H54 (cell line): Measurements from ENCODE around the gene HDAC10.

Source experiments
- DNase-seq: peaks from one replicate; pipeline ENCODE4 v3.0.0; 2011; ENCODE audit warnings: low spot score, mixed read lengths; ENCODE audit not compliant: insufficient read length
- FAIRE-seq: peaks from 3 replicates; lab custom pipeline; 2011; peaks lifted over from hg19 to GRCh38; lab: Jason Lieb, UNC
- POLR2A ChIP-seq: IDR thresholded peaks from 2 replicates; pipeline ENCODE4 v1.6.1; 2011; ENCODE audit warnings: low read depth, mild to moderate bottlenecking, low read length

Gene HDAC10

DNA sequence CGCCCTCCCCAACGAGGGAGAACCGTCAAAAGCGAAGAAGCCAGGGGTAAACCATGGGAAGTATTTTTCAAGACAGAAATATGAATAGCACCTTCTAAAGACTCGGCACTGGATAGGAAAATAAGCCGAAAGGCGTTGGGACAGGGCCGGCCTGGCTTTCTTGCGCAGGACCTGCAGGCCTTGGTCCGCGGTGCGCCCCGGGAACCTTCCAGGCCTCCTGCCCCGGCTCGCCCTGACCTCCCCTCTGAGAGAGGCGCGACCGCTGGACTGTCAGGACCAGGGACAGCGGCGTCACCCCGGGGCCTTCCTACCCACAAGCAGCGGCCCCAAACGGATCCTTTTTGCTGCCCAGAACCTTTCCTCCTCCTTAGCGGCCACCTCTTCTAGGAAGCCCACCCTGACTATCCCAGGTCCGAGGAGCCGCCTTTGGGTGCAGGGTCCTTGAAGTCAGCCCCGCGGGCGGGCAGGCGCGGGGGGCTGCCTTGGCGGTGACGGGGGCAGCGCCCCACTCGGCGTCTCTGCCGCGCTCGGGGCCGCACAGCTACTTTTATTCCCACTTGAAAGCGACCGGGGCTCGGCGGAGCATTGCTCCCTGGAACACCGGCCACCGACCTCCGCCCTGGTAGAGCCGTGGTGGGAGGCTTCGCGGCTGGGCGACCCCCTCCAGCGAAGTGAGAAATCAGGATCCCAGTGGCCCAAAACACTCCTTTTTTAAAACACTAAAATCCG, 19.8 kb upstream of the HDAC10 start:
- TF ChIP-seq POLR2A: no peak
- no peak for FAIRE-seq
- DNase-seq: peak; percentile 68

DNA sequence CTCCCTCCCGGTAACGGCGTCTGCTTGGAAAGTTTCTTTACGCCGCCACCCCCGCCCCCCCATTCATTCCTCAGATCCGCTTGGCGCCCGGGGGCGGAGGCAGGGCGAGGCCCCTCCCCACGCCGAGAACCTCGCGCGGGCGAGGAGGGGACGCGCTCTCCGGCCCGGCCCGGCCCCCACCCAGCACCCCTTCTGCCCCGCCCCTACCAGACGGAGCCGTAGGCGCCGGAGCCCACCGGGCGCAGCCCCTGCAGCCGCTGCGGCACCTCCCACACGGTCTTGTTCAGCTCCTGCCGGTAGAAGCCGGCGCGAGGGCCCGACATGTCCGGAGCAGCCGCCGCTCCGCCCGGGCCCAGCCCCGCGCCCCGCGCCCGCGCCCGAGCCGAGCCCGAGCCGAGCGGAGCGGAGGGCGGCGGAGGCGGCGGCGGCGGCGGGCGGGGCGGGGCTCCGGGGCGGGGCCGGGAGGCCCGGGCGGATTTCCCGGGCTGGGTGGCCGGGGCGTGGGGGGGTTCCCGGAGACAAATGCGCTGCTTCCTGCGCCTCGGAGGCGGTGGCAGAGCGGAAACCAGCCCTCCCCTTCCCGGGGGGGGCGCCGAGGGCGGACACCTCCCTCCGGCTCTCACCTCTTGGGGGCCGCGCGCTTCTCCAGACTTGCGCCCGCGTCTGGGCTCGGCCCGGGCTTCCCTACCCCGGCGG, 19.1 kb upstream of the HDAC10 start, which contains the start of gene MAPK11:
Gene MAPK11, minus strand, starts transcription at position 411 of the 696 bp plus-strand sequence. Its CDS starts 88 bp downstream, at position 323.
- no peak for FAIRE-seq
- no peak for TF ChIP-seq POLR2A
- DNase-seq: peak; percentile 63

DNA sequence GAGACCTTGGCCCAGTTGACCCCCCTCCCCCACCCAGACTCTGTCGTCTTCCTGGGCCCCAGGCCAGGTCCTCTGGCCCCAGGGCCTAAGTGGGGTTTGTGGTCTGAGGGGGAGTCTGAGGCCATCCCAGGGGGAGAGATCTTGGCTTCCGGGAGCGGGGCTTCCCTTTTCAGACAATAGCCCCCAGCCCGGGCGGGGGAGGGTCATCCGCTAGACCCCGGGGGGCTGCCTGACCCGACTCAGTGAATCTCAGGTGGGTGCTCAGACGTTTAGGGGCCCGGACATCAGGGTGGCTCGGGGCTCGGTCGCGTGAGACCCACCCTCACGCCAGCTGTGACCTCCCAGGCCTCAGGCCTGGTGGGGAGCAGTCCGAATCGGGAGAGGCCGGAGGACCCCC, 18.5 kb upstream of the HDAC10 start:
- no peak for TF ChIP-seq POLR2A
- FAIRE-seq (no peak), DNase-seq (no peak)

DNA sequence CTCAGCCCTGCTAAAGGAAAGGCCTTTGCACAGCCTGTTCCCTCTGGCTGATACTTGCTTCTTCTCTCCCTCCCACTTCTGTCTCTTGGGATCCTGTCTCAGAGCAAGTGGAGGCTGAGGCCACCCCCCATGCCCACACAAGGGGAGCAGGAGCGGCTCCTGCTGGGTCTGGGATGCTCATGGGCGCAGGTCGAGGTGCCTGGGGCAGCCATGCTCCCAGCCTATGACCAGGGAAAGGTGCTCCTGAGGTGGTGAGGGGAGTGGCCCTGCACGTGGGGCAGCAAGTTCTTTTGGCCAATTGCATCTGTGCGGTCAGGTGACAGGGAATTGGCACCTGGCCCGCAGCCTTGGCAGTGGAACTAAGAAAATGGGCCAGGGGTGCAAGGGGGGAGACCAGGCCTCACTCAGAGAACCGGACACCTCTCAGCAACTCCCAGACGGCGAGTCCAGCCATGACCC, 17.6 kb upstream of the HDAC10 start:
- no peak for FAIRE-seq
- DNase-seq: no peak
- no peak for TF ChIP-seq POLR2A

DNA sequence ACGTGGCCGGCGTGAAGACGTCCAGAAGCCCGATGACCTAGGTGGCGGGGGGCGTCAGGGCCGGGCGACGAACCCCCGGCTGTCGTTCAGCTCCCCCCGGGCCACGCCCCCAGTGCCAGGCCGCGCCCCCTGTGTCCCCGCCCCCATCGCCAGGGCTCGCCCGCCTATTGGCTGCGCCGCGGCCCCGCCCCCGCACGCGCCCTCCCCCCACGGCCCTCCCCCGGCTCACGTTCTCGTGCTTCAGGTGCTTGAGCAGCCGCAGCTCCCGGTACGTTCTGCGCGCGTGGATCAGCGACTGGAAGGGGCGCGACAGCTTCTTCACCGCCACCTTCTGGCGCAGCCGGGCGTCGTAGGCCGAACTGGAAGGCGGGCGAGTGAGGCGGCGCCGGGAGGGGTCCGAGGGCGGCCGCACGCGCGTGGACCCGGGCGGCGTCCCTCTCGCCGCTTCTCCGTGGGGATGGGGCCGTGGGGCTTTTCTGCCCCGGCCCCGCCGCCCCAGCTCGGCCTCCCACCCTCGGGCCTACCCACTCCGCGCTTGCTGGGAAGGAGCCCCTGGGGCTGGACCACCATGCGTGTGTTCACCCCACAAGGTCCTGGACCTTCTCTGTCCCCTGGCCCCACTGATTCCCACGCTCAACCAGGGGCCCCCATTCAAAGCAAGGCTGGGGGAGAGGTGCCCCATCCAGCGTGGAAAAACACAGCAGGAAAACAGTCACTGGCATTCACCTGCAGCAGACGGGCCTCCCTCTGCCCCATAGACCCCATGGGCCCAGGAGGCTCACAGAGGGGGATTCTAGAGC, 16.7 kb upstream of the HDAC10 start:
- DNase-seq (no peak), FAIRE-seq (no peak)
- no peak for TF ChIP-seq POLR2A

DNA sequence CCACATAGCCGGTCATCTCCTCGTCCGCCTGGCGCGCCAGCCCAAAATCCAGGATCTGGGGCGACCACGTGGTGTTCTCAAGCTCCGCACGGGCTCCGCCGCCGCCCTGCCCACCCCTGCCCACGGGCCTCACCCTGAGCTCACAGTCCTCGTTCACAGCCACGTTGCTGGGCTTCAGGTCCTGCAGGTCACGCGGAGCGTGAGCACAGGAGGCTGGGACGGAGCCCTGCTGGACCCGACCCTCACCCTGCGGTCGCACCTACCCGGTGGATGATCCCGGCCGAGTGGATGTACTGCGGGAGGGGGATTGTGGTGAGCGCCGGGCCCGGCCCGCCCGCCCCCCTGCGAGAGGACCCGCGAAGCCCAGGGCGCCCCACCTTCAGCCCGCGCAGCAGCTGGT, 15.9 kb upstream of the HDAC10 start:
- TF ChIP-seq POLR2A: no peak
- DNase-seq: no peak
- no peak for FAIRE-seq

DNA sequence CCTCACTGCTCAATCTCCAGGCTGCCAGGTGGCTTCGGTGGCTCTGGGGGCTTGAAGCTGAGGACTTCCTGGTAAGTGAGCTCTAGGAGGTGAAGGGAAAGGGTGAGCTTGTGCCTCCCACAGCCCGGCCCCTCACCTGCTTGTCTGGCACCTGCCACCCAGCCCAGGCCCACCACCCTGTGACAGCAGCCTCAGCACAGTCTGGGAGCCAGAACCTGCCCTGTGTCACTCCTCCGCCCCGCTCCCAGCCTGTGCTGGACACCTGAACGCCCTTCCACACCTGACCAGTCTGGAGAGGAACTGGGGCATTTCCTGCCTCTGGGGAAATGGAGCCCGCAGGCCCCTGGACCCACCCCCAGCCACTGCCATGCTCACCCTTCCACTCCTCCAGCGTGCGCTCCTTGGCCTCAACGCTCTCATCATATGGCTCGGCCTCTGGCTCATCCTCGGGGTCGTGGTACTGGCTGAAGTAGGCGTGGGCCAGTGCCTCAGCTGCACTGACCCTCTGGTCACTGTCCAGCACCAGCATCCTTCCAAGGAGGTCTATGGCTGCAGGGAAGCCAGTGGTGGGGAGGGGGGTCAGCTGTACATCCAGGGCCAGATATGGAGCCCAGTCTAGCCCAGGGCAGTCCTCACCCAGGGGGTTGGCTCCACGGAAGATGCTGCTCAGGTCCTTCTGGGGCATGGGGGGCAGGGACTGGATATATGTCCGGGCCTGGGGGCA, 14.0 kb upstream of the HDAC10 start:
- FAIRE-seq: no peak
- no peak for TF ChIP-seq POLR2A
- DNase-seq: no peak

DNA sequence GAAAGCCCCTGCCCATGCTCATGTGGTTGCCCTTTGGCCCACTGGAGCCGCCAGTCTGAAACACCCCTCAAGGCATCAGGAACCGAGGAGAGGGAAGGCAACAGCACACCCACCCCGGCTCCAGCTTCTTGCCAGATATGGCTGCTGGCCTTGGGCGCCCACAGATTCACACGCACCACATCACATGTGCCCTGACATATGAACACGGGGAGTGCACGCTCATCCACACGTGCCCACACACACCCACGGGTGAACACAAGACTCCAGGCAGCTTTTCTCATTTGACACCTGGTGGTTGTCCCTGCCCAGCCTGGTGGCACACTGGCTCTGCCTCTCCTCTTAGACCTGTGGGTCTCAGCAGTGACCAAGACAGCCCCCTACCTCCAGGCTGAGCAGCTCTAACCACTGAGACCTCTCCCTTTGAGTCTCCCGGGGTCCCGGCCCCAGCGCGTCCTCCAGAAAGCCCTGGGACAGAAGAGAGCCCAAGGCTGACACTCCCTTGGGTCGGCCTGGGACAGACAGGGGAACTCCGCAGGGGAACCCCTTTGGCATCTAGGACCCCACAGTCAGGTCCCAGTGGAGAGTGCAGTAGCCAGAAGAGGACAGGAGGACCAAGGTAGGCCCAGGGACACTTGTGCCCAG, 13.2 kb upstream of the HDAC10 start:
- no peak for FAIRE-seq
- TF ChIP-seq POLR2A: no peak
- DNase-seq: no peak

DNA sequence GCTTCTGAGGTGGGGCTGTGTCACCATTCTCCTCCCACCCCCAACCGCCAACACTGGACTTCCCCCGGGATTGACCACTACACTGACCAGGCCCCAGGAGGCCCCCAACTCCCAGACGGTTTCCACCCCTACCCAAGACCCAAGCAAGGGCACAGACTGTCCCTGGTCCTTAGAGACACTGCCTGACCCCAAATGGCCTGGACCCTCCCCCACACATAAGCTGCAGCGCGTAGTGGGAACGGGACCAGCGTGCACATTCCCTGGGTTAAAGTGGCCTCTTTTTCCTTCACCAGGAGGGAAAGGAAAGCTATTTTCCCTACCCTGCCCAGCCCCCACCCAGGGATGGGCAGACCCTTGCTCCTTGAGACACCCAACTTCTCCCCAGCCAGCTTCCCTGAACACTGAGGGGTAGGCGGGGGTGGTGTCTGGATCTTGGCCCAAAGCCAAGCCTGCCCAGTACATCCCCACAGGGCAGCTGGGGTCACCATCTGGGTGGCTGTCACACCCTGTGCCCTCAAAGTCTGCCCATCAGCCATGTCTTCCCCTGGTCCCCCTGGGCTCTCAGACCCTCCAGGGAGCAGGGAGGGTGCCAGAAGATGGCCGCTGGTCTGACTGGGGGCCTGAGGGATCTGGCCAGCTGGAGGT, 12.0 kb upstream of the HDAC10 start:
- TF ChIP-seq POLR2A: no peak
- DNase-seq: no peak
- FAIRE-seq: no peak

DNA sequence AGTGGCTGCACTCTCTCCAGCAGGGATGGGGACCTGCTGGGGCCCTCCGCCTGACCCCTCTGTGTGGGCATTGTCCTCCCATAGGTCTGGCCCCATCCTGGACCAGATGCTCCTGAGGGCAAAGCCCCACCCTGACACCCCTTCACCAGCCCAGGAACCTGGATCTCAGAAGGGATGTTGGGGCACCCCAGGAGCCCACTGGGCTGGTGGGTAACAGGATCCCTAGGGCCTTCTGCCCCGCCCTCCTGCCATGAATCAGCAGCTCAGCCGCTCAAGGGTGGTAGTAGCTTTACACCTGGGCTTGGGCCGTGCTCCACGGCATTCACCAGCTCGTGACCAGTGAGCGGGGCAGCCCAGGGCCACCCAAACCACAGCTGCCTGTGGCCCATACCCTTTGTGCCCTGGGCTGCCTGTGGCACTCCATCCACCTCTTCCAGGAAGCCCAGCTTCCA, 11.4 kb upstream of the HDAC10 start:
- FAIRE-seq (no peak), DNase-seq (peak; percentile 82)
- no peak for TF ChIP-seq POLR2A

DNA sequence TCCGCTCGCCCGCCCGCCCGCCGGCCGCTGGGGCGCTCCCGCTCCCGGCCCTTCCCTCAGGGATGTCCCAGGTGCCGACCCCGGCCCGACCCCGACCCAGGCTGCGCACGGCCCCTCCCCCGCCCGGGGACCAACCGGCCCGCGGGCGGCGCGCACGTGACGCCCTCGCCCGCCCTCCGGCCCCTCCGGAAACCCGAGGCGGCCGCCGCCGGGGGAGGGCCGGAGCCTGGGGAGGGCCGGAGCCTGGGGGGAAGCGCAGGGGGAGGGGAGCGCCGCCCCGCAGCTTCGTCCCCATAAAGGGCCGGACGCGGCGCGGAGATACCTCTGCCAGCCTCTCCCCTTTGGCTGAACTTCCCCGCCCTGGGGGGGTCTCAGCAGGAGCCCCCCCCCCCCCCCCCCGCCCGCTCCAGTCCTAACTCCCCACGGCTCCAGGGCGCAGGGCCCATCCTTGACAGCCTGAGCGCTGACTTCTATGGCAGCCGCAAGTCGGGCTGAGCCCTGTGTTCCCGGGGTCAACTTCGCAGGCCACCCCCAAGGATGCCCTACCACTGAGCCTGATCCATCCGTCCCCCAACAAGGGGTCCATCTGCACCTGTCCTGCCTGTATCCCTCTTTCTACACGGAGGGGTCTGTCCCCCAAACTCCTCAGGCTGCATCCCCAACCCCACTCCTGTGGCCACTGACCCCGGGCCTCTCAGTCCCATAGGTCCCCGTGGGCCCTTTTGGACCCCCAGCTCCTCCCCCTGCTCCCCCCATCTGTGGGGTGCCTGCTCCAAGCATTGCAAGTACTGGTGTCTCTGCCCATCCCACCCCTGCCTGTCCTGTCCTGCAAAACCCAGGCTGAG, 10.8 kb upstream of the HDAC10 start, which contains the start of gene MAPK12:
Gene MAPK12, minus strand, starts transcription at position 69 of the 845 bp plus-strand sequence. CDS start 174 bp downstream, outside the sequence.
- TF ChIP-seq POLR2A: no peak
- FAIRE-seq (no peak), DNase-seq (peak; percentile 56)
